Measurements from ENCODE around the gene CEP120.
"Not testable (repeated sequence)": the region's sequence is repeated elsewhere in the genome, so short reads cannot be mapped to it uniquely, and the experiment has no call there.

CEP120 gene

DNA sequence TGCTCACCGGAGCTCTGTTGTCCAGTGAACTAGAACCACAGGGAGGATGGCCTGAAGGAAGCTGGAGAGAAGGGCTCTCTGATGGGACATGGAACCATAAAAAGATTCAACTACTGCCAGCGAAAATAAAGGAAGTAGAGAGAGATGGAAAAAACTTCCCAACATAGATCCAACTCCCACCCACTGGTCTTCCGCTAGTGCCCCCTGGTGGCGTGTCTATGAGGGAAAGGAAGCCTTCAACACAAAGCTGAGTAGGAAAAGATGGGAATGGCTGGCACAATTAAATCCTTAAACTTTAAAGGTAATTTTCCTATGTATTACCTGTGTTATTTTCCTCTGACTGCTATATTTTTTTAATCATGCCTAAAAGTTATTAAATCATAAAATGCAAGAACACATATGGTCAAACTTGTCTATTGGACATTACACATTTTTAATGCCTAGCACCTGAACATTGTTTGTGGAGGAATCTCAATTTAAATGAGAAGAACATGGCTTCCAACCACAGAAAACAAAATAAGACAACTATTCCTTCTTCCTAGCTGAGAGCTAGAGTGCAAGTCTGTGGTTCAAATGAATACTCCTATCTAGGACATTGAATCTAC lies 51.5 kb downstream of the CEP120 start:
- DNase-seq: peak; percentile 28

DNA sequence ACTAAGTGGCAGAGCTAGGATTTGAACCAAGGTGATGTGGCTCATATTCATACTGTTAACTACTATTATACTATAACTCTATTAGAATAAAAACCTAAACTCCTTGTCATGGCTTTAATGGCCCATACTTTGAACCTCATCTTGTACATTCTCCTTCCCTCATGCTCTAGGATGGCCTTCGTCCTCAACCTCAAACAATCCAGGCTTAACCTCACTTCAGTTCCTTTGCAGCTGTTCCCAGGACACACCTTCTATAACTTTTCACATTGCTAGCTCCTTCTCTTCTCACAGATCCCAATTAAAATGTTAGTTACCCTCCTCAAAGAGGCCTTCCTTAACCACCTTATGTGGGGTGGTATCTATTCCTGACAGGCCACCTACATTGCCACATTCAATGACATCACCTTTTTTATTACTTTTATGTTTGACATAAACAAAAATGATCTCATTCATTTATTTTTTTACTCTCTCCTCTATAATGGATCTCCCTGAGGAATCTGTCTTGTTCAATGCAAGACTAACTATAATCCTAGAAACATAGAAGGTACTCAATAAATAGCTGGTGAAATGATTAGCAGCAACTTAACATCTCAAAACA lies 53.7 kb downstream of the CEP120 start:
- DNase-seq: no peak

DNA sequence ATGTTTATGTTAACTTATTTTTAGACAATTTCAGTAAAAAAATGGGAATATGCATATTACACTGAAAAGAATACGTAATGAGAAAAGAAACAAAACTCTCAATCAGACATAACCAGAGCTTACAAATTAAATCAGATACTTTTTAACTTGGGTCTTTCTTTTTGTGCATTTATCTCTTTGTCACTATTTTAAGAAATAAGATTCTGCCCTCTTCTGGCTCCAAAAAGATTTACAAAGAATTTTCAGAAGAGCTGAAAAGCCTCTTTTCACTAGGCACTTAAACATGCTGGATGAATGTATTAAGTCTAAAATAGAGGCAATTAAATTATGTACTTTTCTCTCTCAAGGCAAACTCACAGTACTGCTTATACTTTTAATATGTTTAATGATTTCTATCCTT lies 55.5 kb downstream of the CEP120 start:
- no peak for DNase-seq

DNA sequence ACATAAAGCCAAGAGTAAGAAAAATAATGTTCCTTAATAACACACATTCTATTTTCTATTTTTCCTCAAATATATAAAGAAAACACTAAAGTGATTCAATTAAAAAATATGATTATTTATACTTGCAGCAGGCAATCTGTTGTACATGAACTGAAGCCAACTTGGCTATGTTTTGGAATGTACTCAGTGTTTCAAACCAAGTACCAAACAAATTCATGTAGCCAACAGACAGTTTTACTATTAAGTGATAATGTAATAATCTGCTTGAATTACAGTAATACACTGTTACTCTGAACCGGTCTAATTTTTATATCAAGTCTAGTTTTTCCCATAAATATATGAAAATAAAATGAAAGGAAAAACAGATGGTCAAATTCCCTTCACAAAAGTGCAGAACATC lies 58.0 kb downstream of the CEP120 start:
- no peak for DNase-seq

DNA sequence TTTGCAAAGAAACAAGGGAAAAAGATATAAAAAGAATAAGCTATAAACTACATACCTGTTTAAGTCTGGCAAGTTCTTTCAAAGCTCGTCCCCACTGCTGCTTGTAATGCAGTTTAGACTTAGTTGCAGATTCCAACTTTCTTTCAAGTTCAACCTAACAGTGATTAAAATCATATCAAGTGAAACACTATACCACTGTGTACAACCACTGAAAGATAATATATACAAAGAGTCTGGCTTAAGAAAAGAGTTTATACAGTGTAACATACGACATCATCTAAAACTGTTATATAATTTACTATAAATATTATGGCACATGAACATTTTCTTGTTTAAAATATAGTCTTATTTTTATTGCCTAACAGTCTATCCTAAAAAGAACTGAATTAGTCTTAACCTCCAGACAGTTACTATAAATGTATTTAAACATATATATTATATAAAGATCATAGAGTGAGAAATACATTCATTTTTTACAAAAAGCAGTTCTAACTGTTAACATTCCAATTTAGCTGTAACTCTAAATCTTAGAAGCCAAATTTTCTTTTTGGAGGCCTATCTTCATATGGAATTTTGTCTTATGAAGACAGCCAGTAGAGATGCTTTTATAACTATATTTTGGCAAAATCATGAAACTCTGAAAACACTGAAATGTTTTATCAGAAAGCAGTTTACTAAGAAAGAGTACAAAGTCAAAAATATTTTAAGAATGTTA lies 58.6 kb downstream of the CEP120 start:
- no peak for DNase-seq

DNA sequence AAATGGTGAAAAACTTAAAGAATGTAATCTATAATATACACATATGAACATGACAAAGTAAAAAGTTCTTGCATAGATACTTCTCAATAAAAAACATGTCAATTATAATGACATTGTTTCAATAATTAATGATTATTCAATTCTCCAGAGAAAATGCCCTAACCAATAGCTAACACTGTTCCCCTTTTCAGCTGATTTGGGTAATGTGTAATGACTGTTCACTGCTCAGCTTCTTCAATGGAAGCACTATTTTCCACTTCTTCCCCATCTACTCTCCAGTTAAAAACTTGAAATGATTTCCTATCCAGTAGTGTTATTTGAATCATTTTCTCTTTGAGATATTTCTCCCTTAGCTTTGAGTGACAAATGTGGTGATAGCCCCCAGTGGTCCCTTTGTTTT lies 62.3 kb downstream of the CEP120 start:
- DNase-seq: no peak

DNA sequence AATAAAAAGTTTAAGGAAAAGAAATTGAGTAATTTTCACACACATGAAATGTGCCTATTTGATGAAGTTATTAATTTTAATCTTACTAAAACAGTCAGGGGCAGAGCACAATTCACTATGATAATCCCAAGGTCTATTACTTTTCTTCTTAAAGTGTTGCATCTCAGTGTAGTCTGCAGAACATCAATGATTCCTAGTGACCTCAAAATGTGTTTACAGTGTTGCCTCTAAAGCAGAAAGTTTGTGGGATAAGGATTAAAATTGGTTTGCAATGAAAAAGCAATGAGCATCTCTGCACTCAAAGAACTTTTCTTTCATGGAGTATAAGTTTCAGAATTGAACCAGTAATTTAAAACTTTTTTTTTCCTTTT lies 63.0 kb downstream of the CEP120 start:
- DNase-seq: no peak

DNA sequence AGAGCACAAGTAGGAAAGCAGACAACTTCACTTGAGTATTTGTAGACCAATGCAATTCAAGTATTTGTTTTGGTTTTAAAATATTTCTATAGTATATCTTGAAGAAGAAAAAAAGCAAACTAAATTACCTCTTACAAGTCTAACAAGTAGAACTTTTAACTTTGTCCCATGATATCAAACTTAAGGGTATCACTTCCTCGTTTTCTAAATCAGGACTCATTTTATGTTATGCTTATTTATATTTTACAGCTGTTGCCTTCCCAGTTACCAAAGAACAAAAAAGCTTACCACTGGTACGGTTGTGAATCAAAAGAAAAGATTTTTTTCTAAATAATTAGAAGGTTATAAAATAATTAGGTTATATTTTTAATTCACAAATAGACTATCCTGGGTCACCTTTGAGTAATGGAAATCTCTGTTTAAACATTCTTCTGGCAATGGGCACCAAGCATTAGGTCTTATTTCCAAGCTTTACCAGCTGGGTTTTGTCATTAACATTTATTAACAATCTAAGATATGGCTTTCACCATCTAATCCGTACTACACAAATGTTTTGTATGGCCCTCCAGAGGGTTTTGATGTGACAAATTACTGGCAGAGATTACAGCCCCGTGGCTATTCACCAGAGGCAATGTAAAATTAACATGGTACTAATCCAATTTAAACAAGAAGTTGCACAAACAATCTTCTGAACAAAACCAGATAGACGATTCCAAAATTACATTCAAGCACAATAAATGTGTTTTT lies 63.6 kb downstream of the CEP120 start:
- no peak for DNase-seq

DNA sequence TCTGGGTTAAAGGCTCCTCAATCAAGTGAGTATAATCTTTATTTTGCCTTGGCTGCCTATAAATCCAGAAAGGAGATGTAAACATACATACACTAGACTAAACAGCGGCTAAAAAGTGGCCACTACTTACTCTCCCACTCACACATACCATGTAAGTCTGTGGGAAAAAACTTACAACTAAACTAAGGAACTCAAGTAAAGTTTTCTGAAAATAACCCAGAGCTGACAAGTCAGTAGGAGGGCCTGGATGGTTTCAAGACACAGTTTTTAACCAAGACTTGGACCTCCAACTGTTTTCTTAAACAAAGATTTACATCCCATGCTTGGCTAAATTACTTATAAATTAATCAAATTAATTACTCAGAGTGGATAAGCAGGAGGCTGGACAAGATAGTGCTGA lies 64.5 kb downstream of the CEP120 start:
- DNase-seq: no peak

DNA sequence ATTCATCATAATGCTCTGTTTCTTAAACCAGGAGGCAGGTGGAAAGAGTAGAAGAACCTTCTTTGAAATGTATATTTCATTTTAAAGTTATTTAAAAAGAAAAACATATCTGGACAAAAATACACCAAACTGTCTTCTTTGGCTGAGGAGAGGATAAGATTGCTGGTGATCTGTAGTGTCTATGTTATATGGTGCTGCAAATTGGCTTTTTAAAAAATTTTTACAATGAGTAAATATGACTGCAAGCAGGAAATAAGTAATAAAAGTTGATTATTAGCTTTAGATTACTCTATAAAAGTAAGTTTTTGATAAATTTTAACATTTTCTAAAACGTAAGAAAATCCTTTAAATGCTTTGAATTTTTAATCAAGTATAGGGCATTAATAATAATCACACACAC lies 64.9 kb downstream of the CEP120 start:
- no peak for DNase-seq

DNA sequence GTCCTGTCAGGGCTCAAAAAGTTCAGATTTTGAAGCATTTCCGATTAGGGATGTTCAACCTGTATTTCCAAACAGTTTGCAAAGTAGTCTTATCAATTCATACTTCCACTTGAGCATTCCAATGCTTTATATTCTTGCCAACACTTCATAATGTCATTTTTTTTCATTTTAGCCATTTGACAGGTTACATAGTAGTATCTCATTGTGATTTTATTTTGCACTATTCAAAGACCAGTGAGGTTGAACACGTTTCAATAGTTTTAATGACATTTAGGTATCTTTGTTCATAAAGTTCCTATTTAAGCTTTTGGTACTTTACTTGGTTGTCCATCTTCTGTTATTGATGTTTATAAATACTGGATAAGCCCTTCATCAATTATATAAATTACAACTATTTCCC lies 71.4 kb downstream of the CEP120 start:
- no peak for DNase-seq

DNA sequence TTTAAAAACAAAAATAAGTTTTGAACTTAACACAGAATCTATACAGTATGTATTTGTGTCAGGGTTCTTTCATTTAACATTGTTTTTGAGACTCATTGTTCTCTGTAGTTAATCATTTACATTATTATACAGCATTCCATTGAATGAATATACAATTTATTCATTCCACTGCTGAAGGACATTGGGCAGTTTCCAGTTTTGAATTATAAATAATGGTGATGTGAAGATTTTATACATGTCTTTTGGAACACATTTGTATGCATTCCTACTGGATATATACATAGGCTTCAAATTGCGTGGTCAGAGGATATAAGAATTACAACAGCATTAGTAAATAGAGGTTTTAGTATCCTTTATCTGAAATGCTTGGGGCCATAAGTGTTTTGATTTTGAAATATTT lies 72.0 kb downstream of the CEP120 start:
- no peak for DNase-seq

DNA sequence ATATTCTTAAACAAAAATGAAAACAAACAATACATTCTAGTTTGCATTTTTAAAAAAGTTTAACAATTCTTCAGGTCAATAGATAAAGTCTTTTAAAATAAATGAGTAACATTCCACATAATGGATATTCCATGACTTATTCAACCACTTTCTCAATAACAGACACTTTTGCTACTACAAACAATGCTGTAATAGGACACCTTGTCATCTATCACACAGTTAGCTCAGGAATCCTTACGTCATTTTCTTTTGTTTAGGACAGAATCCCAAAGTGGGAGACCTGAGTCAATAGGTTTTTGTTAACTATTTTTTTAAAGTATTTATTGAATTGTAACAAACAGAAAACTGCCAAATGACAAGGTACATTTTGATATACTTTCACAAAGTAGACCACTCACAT lies 72.5 kb downstream of the CEP120 start:
- no peak for DNase-seq

DNA sequence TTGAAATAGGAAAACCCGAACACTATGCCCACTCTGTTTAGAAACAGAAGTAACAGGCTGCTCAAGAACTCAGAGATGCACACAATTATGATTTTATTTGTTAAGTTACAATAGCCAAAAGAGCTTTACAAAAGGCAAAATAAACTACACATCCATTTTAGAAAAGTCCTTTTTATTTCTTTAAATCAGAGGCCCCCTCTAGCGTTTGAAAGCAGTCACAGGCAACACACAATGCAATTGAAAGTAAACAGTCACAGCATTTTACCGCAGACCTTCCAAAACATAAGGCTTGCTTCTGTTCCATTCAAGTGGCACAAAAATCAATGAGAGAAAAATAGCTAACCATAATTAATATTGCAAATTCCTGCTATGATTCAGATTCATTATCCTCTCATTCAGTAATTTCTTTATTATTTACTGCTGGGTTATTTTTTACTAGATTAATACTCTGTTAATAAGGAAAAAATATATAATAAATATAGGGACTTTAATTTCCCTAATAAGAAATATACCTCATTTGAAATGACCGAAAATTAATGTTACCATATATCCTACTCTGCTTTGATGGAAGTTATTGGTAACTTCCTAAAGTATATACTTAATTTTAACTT lies 78.3 kb downstream of the CEP120 start:
- DNase-seq: no peak

DNA sequence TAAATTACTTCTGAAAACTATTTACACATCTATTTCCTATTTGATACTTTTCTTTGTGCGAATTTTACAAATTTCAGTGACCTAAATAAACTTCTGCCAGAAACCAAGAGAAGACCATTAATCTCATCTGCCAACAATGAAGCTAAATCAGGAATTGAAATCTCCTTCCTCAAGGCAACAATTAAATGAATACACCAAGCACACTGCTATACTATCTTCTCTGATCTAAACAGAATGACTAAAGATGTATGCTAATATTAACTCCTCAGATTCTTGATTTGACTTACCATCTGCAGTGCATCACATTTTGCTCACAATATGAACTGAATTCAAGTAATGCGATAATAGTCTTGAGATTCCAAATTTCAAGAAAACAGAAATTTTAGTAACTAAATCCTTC lies 82.3 kb downstream of the CEP120 start:
- DNase-seq: no peak

DNA sequence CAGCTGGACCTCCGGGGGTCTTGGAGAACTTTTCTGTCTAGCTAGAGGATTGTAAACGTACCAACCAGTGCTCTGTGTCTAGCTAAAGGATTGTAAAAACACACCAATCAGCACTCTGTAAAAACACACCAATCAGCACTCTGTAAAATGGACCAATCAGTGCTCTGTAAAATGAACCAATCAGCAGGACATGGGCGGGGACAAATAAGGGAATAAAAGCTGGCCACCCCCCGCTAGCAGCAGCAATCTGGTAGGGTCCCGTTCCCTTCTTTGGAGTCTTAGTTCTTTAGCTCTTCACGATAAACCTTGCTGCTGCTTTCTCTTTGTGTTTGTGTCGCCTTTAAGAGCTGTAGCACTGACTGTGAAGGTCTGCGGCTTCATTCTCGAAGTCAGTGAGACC lies 114.8 kb downstream of the CEP120 start:
- not testable (repeated sequence) for DNase-seq

DNA sequence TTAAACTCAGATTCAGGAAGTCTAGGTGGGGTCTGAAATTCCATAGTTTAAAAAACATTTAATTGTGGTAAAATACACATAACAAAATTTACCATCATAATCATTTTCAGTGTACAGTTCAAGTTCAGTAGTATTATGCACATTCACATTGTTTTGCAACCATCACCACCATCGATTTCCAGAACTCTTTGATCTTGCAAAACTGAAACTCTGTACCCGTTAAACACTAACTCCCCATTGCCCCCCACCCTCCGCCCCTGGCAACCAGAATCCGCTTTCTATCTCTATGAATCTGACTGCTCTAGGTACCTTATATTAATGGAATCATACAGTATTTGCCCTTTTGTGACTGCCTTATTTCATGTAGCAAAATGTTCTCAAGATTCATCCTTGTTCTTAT lies 117.5 kb downstream of the CEP120 start:
- no peak for DNase-seq

DNA sequence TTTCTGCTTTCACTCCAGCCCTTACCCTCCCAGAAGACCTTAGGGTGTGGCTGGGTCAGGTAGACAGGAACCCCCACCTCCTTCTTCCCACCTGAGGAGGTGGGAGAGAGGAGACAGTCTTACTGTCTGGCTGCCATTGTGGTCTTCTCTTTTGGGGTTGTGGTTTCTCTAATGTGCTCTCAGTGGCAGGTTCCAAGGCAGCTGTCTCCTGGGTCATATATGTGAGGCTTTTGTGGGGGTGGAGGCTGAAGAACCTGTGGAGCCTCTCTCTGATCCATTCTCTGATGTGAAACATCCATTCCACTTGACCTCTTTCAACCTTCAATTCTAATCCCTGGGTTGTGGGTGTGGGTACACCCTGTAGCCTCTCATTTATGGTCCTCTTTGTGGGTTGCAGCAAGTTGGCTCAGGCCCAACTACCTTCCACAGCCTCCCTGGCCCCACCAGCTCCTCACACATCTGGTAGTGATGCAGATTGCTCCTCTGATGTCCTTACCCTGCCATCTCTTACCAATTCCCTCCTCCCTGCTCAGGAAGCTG lies 118.4 kb downstream of the CEP120 start:
- no peak for DNase-seq

DNA sequence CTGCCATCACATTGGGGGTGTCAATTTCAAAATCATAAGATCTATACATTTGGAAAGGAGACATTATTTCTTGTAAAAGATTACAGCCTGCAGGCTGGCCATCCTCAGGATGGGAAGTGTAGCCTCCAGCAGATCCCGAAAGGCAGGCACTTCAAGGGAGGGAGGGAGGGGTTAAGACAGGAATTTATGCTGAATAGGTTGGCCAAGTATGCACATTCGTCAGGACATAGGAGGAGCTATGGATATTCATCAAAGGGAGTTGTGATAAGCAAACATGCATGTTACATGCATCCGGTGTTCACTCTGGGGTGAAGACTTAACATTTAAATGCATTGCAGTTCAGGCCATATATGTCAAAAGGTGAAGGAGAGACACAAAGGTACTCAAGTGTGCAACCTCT lies 119.4 kb downstream of the CEP120 start:
- no peak for DNase-seq

DNA sequence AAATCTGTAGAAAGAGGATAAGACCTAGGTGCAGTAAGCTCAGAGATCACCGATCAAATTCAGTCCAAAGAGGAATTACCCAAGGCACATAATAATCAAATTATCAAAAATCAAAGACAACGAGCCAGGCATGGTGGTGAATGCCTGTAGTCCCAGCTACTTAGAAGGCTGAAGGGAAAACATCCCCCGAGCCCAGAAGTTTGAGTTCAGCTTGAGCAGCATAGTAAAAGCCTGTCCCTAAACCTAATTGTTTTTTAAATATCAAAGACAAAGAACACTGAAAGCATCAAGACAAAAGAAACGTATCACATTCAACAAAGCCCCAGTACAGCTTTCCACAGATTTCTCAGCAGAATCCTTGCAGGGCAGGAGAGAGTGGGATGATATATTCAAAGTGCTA lies 122.9 kb downstream of the CEP120 start:
- DNase-seq: no peak

DNA sequence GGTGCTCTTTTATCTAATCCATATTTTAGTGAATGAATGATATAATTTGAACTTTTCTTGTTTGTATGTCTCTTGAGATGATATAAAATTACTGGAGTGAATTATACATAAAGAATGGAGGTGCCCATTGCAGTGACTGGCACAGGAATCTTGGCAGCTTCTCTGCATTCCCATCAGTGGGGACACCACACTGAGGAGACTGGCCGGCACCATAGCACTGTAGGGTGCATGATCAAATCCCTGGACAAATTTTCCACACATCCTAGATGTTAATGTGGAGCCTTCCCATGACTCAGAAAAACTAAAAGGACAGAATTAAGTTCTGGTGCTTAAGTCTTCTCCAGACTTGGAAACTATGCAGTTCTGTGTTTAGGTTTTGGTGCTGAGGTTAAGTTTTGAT lies 124.1 kb downstream of the CEP120 start:
- DNase-seq: no peak

DNA sequence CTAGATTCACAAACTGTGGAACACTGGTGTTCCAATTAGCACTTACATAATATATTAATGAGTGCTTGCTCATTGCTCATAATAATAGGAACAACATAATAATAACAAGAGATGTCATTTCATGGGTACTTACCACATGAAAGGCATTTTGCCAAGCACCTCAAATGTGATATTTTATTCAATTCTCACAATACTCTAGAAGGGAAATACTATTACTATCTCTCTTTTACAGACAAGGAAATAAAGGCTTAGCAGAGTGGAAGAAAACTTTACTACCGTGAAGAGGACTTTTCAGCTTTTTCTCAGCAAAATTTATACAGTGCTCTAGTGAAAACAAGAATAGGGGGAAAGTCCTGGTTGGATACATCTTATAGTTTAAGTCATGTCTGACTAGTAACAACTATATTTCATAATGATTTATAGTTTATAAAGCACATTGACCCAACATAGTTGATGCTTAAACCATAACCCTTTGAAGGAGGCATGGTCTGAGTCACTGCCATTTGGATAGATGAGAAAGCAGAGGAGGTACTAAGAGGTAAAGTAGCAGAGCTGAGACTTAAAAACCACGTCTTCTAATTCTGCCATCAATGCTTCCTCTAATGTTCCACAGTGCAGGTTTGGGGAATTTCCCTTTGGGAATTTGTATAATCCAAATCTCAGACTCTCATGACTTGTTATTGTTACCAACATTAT lies 124.7 kb downstream of the CEP120 start:
- no peak for DNase-seq

DNA sequence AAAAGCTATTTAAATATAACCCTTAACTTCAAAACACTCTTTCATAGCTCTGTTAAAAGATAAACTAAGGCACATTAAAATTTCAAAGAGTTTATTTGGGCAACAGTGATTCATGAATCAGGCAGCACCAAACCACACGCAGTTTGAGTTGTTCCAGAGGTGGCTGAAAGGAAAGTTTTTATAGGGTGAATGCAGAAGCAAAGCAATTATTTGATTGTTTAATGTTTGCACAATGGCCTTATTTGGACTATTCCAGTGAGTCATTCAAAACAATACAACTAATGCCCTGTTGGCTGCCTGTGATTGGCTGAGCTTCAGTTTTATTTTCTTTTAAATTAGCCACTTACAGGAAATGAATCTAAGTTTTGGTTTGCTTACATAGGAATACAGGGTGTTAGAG lies 125.3 kb downstream of the CEP120 start:
- no peak for DNase-seq

Data from stimulated activated CD4-positive, alpha-beta T cell treated with anti-CD3 and anti-CD28 coated beads, Interleukin-4, amount 100 ng/mL, for 24 hours (primary cell).